ENCODE measurements around the gene KCNQ2.

The KCNQ2 gene

GRCh38 chr20:63359937-63360849 lies 112.3 kb downstream of the KCNQ2 start:
- H3K4me1 Mint-ChIP-seq = peaks cover 8% of the 10 kb centered on the region
- peaks cover 37% of the 10 kb centered on the region for H3K27me3 Mint-ChIP-seq (ENCODE audit: low read depth)
- H3K27ac Mint-ChIP-seq = no peak overlapping the region
- no peaks in the 10 kb centered on the region for H3K9me3 Mint-ChIP-seq
- no peaks in the 10 kb centered on the region for H3K36me3 Mint-ChIP-seq (ENCODE audit: low read depth)
- TF ChIP-seq CTCF (IDR thresholded peaks at IDR 0.05; ENCODE audit: unreplicated experiment in 3 of 3) = no peak
- H3K4me3 Mint-ChIP-seq = peak overlapping the region; percentile 42 to 68 (median 65)

DNA sequence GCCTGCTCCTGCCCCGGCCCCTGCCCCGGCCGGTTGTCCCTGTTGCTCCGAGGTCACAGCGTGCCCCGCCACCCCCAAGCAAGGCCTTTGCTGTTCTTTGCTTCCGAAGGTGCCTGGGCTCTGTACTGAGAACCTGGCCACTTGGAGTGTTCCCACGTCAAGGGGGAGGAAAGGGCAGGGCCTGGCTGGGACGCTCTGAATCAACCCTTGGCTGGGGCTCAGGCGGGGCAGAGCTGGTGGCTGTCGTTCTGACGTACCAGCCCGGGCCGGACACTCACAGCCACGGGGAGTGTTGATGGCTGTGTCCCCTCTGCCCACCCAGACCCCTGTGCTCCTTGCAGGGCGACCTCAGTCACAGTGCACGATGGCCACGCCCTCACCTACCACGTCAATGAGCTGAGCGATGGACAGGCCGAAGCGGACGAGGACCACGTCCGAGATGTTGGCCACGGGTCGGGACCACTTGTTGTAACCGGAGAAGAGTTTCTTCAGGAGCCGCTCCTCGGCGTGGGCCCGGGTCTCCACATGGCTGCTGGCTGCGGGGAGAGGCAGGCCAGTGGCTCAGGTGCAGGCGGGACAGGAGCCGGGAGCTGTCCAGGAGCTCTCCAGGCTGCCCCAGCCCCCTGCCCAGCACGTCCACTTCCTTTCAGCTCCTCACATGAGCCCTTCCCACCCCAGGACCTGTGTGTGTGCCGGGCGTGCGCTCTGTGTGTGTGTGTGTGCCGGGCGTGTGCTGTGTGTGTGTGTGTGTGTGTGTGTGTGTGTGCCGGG lies 113.1 kb downstream of the KCNQ2 start:
- H3K9me3 Mint-ChIP-seq = no peaks in the 10 kb centered on the region
- no peak overlapping the region for H3K27ac Mint-ChIP-seq
- peaks cover 8% of the 10 kb centered on the region for H3K4me1 Mint-ChIP-seq
- TF ChIP-seq CTCF (IDR thresholded peaks at IDR 0.05; ENCODE audit: unreplicated experiment in 3 of 3) = no peak
- no peaks in the 10 kb centered on the region for H3K36me3 Mint-ChIP-seq (ENCODE audit: low read depth)
- peak overlapping the region in 1 of 3 experiments; percentile 55 for H3K4me3 Mint-ChIP-seq
- H3K27me3 Mint-ChIP-seq (ENCODE audit: low read depth) = peaks cover 36% of the 10 kb centered on the region

DNA sequence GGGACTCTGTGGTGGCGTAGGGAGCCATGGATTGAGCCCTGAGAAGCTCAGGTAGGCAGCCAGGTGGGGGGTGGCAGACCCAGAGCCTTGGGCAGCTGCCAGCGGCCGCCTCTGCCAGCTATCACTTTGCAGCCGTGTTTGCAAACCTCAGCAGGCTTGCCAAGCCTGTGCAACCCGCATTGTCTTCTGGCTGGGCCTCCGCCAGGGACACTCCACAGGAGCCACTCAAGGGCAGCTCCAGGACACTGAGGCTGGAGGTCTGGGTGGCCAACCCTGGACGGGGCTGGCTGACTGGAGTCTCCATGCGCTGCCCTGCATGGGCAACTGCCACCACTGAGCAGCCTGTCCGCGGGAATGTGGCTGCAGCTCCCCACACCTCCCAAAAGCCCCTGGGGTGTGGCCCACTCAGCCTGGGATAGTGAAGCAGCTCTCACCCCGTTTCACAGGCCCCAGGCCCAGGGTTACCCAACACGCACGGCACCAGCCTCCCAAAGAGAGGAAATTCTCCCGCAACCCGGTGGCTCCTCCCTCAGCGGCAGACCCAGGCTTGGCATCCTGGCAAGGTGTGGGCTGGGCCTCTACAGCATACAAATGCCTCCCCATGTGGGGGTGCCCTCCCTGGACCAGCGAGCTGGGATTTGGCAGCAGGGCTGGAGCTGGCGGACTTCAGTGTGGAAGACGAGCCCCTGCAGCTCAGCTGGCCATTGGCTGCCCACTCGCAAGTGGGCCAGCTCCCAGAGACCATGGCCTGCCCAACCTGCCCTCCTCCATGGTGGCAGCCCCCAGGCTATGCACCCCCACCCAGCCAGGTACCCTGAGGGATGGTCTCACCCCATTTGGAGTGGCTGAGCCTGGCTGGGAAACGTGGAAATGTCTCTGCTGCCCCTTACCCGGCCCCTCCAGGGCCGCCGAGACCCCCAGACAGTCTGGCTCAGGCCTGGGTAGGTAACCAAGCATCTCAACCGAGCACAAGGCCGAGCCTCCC lies 114.2 kb downstream of the KCNQ2 start:
- H3K4me1 Mint-ChIP-seq = peaks cover 8% of the 10 kb centered on the region
- no peaks in the 10 kb centered on the region for H3K9me3 Mint-ChIP-seq
- H3K36me3 Mint-ChIP-seq (ENCODE audit: low read depth) = no peaks in the 10 kb centered on the region
- H3K4me3 Mint-ChIP-seq = no peak overlapping the region
- TF ChIP-seq CTCF (IDR thresholded peaks at IDR 0.05; ENCODE audit: unreplicated experiment in 3 of 3) = no peak
- peaks cover 26% of the 10 kb centered on the region for H3K27me3 Mint-ChIP-seq (ENCODE audit: low read depth)
- no peak overlapping the region for H3K27ac Mint-ChIP-seq

GRCh38 chr20:63356931-63357879 lies 115.2 kb downstream of the KCNQ2 start:
- Mint-ChIP-seq H3K9me3 (no peaks in the 10 kb centered on the region), H3K4me1 (peaks cover 5% of the 10 kb centered on the region), H3K27ac (no peak overlapping the region), H3K36me3 (ENCODE audit: low read depth) (no peaks in the 10 kb centered on the region), H3K4me3 (no peak overlapping the region), H3K27me3 (ENCODE audit: low read depth) (peaks cover 16% of the 10 kb centered on the region)
- no peak for TF ChIP-seq CTCF (IDR thresholded peaks at IDR 0.05; ENCODE audit: unreplicated experiment in 3 of 3)

DNA sequence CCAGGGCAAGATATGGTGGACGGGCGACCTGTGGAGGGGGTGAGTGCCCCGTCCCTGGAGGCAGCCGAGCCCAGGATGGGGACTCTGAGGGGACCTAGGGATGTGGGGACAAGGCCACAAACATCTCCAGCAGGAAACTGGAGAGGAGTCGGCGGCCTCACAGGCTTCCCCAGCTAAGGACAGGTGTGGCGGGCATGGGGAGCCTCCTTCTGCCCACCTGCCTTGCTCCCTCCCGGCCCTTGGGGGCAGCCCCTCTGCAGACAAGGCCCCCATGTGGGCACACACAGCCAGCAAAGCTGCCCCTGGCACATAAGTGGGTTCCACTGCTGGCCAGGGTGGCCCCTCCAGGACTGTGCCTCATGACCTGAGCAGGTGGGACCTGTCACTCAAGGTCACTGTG lies 115.9 kb downstream of the KCNQ2 start:
- H3K27me3 Mint-ChIP-seq (ENCODE audit: low read depth) = peaks cover 16% of the 10 kb centered on the region
- no peaks in the 10 kb centered on the region for H3K36me3 Mint-ChIP-seq (ENCODE audit: low read depth)
- H3K27ac Mint-ChIP-seq = no peak overlapping the region
- H3K4me1 Mint-ChIP-seq = peaks cover 7% of the 10 kb centered on the region
- H3K9me3 Mint-ChIP-seq = no peaks in the 10 kb centered on the region
- TF ChIP-seq CTCF (IDR thresholded peaks at IDR 0.05; ENCODE audit: unreplicated experiment in 3 of 3) = no peak
- H3K4me3 Mint-ChIP-seq = no peak overlapping the region

Measured in nephron (organoid).